PC-3 (cell line): ENCODE measurements around the gene UBASH3A. TPM values are rescaled to one million over a fixed set of nuclear protein-coding genes. Genes with fewer than 3 reads are reported as not detected.

Experiments used
- ATAC-seq: fragments of 200-7000 bp; cut with Tn5 transposase; 2 replicates; pipeline ENCODE4 v1.9.1; 2020; ENCODE audit warnings: mild to moderate bottlenecking, moderate library complexity
- BruUV-seq: library from RNA; stranded (reverse); fragments of 400-500 nt; replicated peaks from 2 replicates; lab custom pipeline; 2021; lab: Mats Ljungman, UMichigan
- CTCF ChIA-PET: fragments of 300-600 bp; sonication (Branson Sonifier 250); formaldehyde crosslinking; loops from one replicate; lab custom pipeline; 2022; ENCODE audit warnings: antibody characterized with exemption; lab: Charles Lee
- POLR2A ChIA-PET: fragments of 300-600 bp; sonication (Branson Sonifier 250); formaldehyde crosslinking; loops from one replicate; lab custom pipeline; 2022; ENCODE audit warnings: antibody characterized with exemption; ENCODE audit not compliant: unreplicated experiment; lab: Charles Lee
- DNase-seq: peaks from one replicate; pipeline ENCODE4 v3.0.0-alpha.2; 2015
- H2AFZ ChIP-seq: fragments of 300-600 bp; sonication (generic); 2 replicates; pipeline ENCODE4 v1.6.0; 2016; ENCODE audit warnings: antibody characterized with exemption, low read length
- H3F3A ChIP-seq: fragments of 300-600 bp; sonication (generic); one replicate; pipeline ENCODE4 v1.6.0; 2017; ENCODE audit warnings: antibody characterized with exemption, low read length, control low read depth, mild to moderate bottlenecking; ENCODE audit not compliant: unreplicated experiment
- H3K27ac ChIP-seq: fragments of 300-600 bp; sonication (generic); 2 replicates; pipeline ENCODE4 v1.5.1; 2016; ENCODE audit warnings: mild to moderate bottlenecking, low read length
- H3K27me3 ChIP-seq: fragments of 300-600 bp; sonication (generic); 2 replicates; pipeline ENCODE4 v1.6.1; 2016; ENCODE audit warnings: low read length, mixed read lengths
- H3K36me3 ChIP-seq: fragments of 300-600 bp; sonication (generic); 2 replicates; pipeline ENCODE4 v1.6.1; 2016; ENCODE audit warnings: low read depth, mixed run types, low read length, mixed read lengths
- H3K4me1 ChIP-seq: fragments of 300-600 bp; sonication (generic); 2 replicates; pipeline ENCODE4 v1.5.1; 2016; ENCODE audit warnings: low read length; ENCODE audit not compliant: insufficient read depth
- H3K4me2 ChIP-seq: fragments of 300-600 bp; sonication (generic); 2 replicates; pipeline ENCODE4 v1.6.0; 2016; ENCODE audit warnings: low read length
- H3K4me3 ChIP-seq: fragments of 300-600 bp; sonication (generic); 2 replicates; pipeline ENCODE4 v1.5.1; 2016; ENCODE audit warnings: mild to moderate bottlenecking, low read length, mixed read lengths
- H3K79me2 ChIP-seq: fragments of 300-600 bp; sonication (generic); 2 replicates; pipeline ENCODE4 v1.6.1; 2017; ENCODE audit warnings: low read length, mixed read lengths
- H3K9ac ChIP-seq: fragments of 300-600 bp; sonication (generic); 2 replicates; pipeline ENCODE4 v1.6.0; 2016; ENCODE audit warnings: mild to moderate bottlenecking, low read length
- H3K9me2 ChIP-seq: fragments of 300-600 bp; sonication (generic); replicated peaks from 2 replicates; pipeline ENCODE4 v1.6.1; 2016; ENCODE audit warnings: mixed run types, low read length, mixed read lengths
- H3K9me3 ChIP-seq: fragments of 300-600 bp; sonication (generic); 2 replicates; pipeline ENCODE4 v1.6.1; 2016; ENCODE audit warnings: low read length, mixed read lengths
- H4K20me1 ChIP-seq: fragments of 300-600 bp; sonication (generic); 2 replicates; pipeline ENCODE4 v1.6.1; 2016; ENCODE audit warnings: low read length, mixed read lengths
- CTCF ChIP-seq: fragments of 300-600 bp; sonication (generic); conservative IDR thresholded peaks from 2 replicates; pipeline ENCODE4 v1.5.1; 2017; ENCODE audit warnings: antibody characterized with exemption, low read depth, mild to moderate bottlenecking, low read length
- EZH2 ChIP-seq: fragments of 300-600 bp; sonication (generic); IDR thresholded peaks from one replicate; pipeline ENCODE4 v1.6.1; 2017; ENCODE audit warnings: antibody characterized with exemption, mild to moderate bottlenecking, low read length; ENCODE audit not compliant: unreplicated experiment
- EZH2phosphoT487 ChIP-seq: fragments of 300-600 bp; sonication (generic); IDR thresholded peaks from 2 replicates; pipeline ENCODE4 v1.6.1; 2018; ENCODE audit warnings: mild to moderate bottlenecking, antibody characterized with exemption, low read length, borderline replicate concordance
- intact Hi-C: fragments of 100-400 bp; cut with micrococcal nuclease; formaldehyde crosslinking; loops from 2 replicates; pipeline ENCODE4 v1.9.0; 2023
- total RNA-seq: library from RNA; depleted of rRNA; stranded (reverse); fragments of >200 nt; gene quantifications from 2 replicates; pipeline ENCODE4 v1.2.3, GENCODE V29; 2014

Gene UBASH3A
- total RNA-seq, 1 experiment from 2014 or later: 1.0 TPM

GRCh38 chr21:42473498-42474042 lies 69.9 kb downstream of the UBASH3A start:
- no peaks in the 10 kb centered on the region for H3K36me3 ChIP-seq
- peaks cover 27% of the 10 kb centered on the region for H3K4me1 ChIP-seq

GRCh38 chr21:42474043-42474831 lies 70.5 kb downstream of the UBASH3A start:
- Histone ChIP-seq H3K36me3 (no peaks in the 10 kb centered on the region), H3K27me3 (no peaks in the 10 kb centered on the region), H3K79me2 (no peaks in the 10 kb centered on the region), H3K4me3 (no peak overlapping the region), H2AFZ (peak overlapping the region; percentile 60), H3K9me3 (no peaks in the 10 kb centered on the region), H3K9ac (peak overlapping the region; percentile 54), H4K20me1 (no peaks in the 10 kb centered on the region), H3F3A (no peaks in the 10 kb centered on the region), H3K4me1 (peaks cover 20% of the 10 kb centered on the region), H3K27ac (peak overlapping the region; percentile 71), H3K9me2 (no peaks in the 10 kb centered on the region), H3K4me2 (peak overlapping the region; percentile 56)
- DNase-seq: peak; percentile 92
- peak; percentile 98 for ATAC-seq
- intact Hi-C loops: no loop called here
- 0 out of 2 replicates have a peak, but pooled peaks have one; percentile 11 for TF ChIP-seq CTCF
- no peak for TF ChIP-seq EZH2
- TF ChIP-seq EZH2phosphoT487: no peak
- ChIA-PET CTCF (interaction anchor here (0.5 kb wide), 1 partner anchor 53 kb away, joined by 4 read pairs; no protein-coding TSS in a partner anchor), POLR2A (interaction anchor here (0.7 kb wide), 1 partner anchor 836 kb away, joined by 3 read pairs; no protein-coding TSS in a partner anchor)
- BruUV-seq: no TSS peak

More at GRCh38 chr21:42473498-42474042, 69.9 kb downstream of the UBASH3A start:
- TF ChIP-seq EZH2 (no peak), CTCF (no peak)
- Histone ChIP-seq H3K9me2 (no peaks in the 10 kb centered on the region), H4K20me1 (no peaks in the 10 kb centered on the region), H3K79me2 (no peaks in the 10 kb centered on the region), H3K9me3 (no peaks in the 10 kb centered on the region), H3K27me3 (no peaks in the 10 kb centered on the region), H3K9ac (peak overlapping the region; percentile 54), H2AFZ (peak overlapping the region; percentile 60), H3K4me2 (peak overlapping the region; percentile 56), H3F3A (no peaks in the 10 kb centered on the region), H3K27ac (peak overlapping the region; percentile 71), H3K4me3 (no peak overlapping the region)
- ChIA-PET POLR2A (no interaction called here), CTCF (no interaction called here)
- BruUV-seq: no TSS peak
- no peak for DNase-seq
- ATAC-seq: no peak
- intact Hi-C loops: no loop called here
